ENCODE measurements around the gene NQO1.
A peak's percentile ranks its signal among the peaks of the same experiment; 100 is the strongest.

DNA sequence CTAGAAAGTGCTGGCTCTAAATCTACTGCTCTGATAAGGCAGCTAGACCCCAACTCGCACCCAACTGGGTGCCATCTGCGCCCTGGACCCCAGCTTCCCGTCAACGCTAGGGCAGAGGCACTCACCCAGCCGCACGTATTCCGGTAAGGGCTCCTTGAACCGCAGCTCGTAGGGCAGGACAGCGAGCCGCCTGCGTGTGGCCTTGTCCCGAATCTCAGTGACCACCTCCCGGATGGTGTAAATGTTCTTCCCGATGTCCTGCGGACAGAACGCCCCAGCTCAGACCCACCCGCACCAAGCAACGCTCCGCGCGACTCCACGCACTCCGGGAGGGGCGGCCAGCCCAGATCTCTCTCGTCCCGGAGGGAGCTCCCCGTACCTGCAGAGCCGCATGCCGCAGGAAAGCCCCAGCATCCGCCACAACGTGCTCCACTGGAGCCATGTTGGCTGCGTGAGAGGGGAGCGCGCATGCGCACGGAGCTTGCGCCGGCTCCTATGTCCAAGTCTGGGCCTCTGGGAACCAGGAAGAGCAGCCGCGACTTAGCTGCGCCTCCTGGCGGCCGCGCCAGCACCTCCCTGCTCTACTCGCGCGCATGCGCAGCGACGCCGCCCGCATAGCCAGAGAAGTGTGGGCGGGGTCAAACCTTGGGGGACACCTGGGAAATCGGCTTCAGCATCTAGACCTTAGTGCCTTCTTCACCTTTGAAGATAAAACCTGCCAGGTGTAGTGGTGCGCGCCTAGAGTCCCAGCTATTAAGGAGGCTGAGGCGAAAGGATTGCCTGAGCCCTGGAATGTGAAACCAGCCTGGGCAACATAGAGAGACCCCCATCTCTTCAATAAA lies 28.3 kb upstream of the NQO1 start, which contains the start of gene NOB1:
- TF ChIP-seq, protein P1, sequence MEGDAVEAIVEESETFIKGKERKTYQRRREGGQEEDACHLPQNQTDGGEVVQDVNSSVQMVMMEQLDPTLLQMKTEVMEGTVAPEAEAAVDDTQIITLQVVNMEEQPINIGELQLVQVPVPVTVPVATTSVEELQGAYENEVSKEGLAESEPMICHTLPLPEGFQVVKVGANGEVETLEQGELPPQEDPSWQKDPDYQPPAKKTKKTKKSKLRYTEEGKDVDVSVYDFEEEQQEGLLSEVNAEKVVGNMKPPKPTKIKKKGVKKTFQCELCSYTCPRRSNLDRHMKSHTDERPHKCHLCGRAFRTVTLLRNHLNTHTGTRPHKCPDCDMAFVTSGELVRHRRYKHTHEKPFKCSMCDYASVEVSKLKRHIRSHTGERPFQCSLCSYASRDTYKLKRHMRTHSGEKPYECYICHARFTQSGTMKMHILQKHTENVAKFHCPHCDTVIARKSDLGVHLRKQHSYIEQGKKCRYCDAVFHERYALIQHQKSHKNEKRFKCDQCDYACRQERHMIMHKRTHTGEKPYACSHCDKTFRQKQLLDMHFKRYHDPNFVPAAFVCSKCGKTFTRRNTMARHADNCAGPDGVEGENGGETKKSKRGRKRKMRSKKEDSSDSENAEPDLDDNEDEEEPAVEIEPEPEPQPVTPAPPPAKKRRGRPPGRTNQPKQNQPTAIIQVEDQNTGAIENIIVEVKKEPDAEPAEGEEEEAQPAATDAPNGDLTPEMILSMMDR (IDR thresholded peaks at IDR 0.05; ENCODE audit: borderline replicate concordance, extremely low read depth, low read length, poor library complexity, severe bottlenecking) = peak; percentile 99
- no peak for TF ChIP-seq EZH2 (IDR thresholded peaks at IDR 0.05; ENCODE audit: borderline replicate concordance, low read depth, low read length, severe bottlenecking)

Measured in DND-41 (cell line).